CD14-positive monocyte (primary cell): Measurements from ENCODE around the gene MAGEC3. TPM values are rescaled to one million over a fixed set of nuclear protein-coding genes. Genes with fewer than 3 reads are reported as not detected.

Source experiments
- DNase-seq, 3 donors: peaks; one replicate each; pipeline ENCODE4 v3.0.0-alpha.2; 2011 to 2022
- H2AFZ ChIP-seq: 2 replicates; pipeline ENCODE4 v1.6.0; 2012; ENCODE audit warnings: mild to moderate bottlenecking, low read depth, low read length, inconsistent platforms; ENCODE audit not compliant: insufficient read depth, poor library complexity, severe bottlenecking
- H3K27ac ChIP-seq, 2 donors: 1 replicate in 1 of 2; 2 replicates in 1 of 2; pipeline ENCODE4 v1.5.1; 2012 to 2013; ENCODE audit warnings: low read length in 2 of 2, control low read depth in 1 of 2, inconsistent platforms in 1 of 2, low read depth in 1 of 2, mild to moderate bottlenecking in 1 of 2
- H3K27me3 ChIP-seq, 2 donors: one replicate each; pipeline versions ENCODE4 v1.6.0 to v1.6.1; 2011 to 2013; ENCODE audit warnings: low read length in 2 of 2; ENCODE audit not compliant: control insufficient read depth in 2 of 2, insufficient read depth in 2 of 2
- H3K36me3 ChIP-seq, 2 donors: replicated peaks in 1 of 2; 1 replicate in 1 of 2; 2 replicates in 1 of 2; pipeline versions ENCODE4 v1.5.1 to v1.6.1; 2012 to 2013; ENCODE audit warnings: low read length in 2 of 2, control low read depth in 1 of 2, inconsistent platforms in 1 of 2, mild to moderate bottlenecking in 1 of 2; ENCODE audit not compliant: insufficient read depth in 2 of 2, control insufficient read depth in 1 of 2
- H3K4me1 ChIP-seq, 2 donors: 1 replicate in 1 of 2; 2 replicates in 1 of 2; pipeline versions ENCODE4 v1.5.1 to v1.6.1; 2012 to 2013; ENCODE audit warnings: low read length in 2 of 2, control low read depth in 1 of 2, inconsistent platforms in 1 of 2, mild to moderate bottlenecking in 1 of 2, moderate library complexity in 1 of 2; ENCODE audit not compliant: insufficient read depth in 2 of 2, control insufficient read depth in 1 of 2
- H3K4me2 ChIP-seq: replicated peaks from 2 replicates; pipeline ENCODE3; 2012; ENCODE audit warnings: low read length, moderate library complexity, mild to moderate bottlenecking; ENCODE audit not compliant: poor library complexity, severe bottlenecking; ENCODE audit errors: extremely low read depth
- H3K4me3 ChIP-seq, 3 experiments: fragments of 200-600 bp in 1 of 3; sonication (generic) in 1 of 3; replicated peaks in 1 of 3; 1 replicate in 2 of 3; 2 replicates in 1 of 3; pipeline ENCODE4 v1.5.1; 2011 to 2013; ENCODE audit warnings: low read length in 3 of 3, mild to moderate bottlenecking in 3 of 3, control low read depth in 2 of 3, low read depth in 2 of 3, inconsistent platforms in 1 of 3, moderate library complexity in 1 of 3
- H3K79me2 ChIP-seq: 2 replicates; pipeline ENCODE4 v1.6.0; 2012; ENCODE audit warnings: mild to moderate bottlenecking, control low read depth, inconsistent platforms, low read length, moderate library complexity; ENCODE audit not compliant: insufficient read depth
- H3K9ac ChIP-seq: 2 replicates; pipeline ENCODE4 v1.6.0; 2017; ENCODE audit warnings: low read length, mild to moderate bottlenecking; ENCODE audit not compliant: insufficient read depth, poor library complexity, severe bottlenecking
- H3K9me3 ChIP-seq, 2 donors: replicated peaks in 1 of 2; 1 replicate in 1 of 2; 2 replicates in 1 of 2; pipeline versions ENCODE4 v1.5.1 to v1.6.1; 2012 to 2013; ENCODE audit warnings: low read length in 2 of 2, control low read depth in 1 of 2; ENCODE audit not compliant: control insufficient read depth in 1 of 2, insufficient read depth in 1 of 2
- H4K20me1 ChIP-seq: 2 replicates; pipeline ENCODE4 v1.6.0; 2012; ENCODE audit warnings: mild to moderate bottlenecking, low read length, control low read depth, moderate library complexity; ENCODE audit not compliant: insufficient read depth
- H3K27ac Mint-ChIP-seq, 7 donors: one replicate each; pipeline ENCODE4 v1.8.0; 2020; ENCODE audit warnings: mild to moderate bottlenecking in 7 of 7, mixed read lengths in 7 of 7, moderate library complexity in 6 of 7, inconsistent platforms in 2 of 7
- H3K27me3 Mint-ChIP-seq, 3 donors: one replicate each; pipeline ENCODE4 v1.8.0; 2021 to 2022; ENCODE audit warnings: low read depth in 3 of 3, mild to moderate bottlenecking in 3 of 3, mixed read lengths in 3 of 3, moderate library complexity in 3 of 3, inconsistent platforms in 1 of 3
- H3K36me3 Mint-ChIP-seq, 2 donors: one replicate each; pipeline ENCODE4 v1.8.0; 2020; ENCODE audit warnings: mixed read lengths in 2 of 2, inconsistent platforms in 1 of 2, mild to moderate bottlenecking in 1 of 2
- H3K4me1 Mint-ChIP-seq: one replicate; pipeline ENCODE4 v1.8.0; 2020; ENCODE audit warnings: mild to moderate bottlenecking, mixed read lengths
- H3K4me3 Mint-ChIP-seq, 2 donors: one replicate each; pipeline ENCODE4 v1.8.0; 2020; ENCODE audit warnings: mild to moderate bottlenecking in 2 of 2, mixed read lengths in 2 of 2, moderate library complexity in 1 of 2
- H3K9me3 Mint-ChIP-seq, 7 donors: one replicate each; pipeline ENCODE4 v1.8.0; 2020 to 2022; ENCODE audit warnings: mixed read lengths in 7 of 7, mild to moderate bottlenecking in 6 of 7, moderate library complexity in 6 of 7, inconsistent platforms in 2 of 7
- WGBS: methylation state at CpG from one replicate; pipeline ENCODE4 v1.1.5; 2013; ENCODE audit warnings: missing lambda C conversion rate; ENCODE audit not compliant: insufficient coverage; 5-methylcytosine and 5-hydroxymethylcytosine counted together
- intact Hi-C, 2 donors: fragments of 100-400 bp; cut with micrococcal nuclease; formaldehyde crosslinking; loops; one replicate each; pipeline versions ENCODE4 v1.15.0 to v1.15.1; 2023
- polyA plus RNA-seq, 3 donors: library from polyadenylated mRNA; depleted of rRNA in 1 of 3; unstranded in 2 of 3; stranded (reverse) in 1 of 3; fragments of 300-500 nt in 2 of 3; fragments of >200 nt in 1 of 3; fragmentation: Illumina TruSeq in 2 of 3; gene quantifications; 1 replicate in 2 of 3; 2 replicates in 1 of 3; pipeline ENCODE4 v1.2.3, GENCODE V29; 2012 to 2021
- TF ChIP-seq, protein P1 (sequence below): fragments of 200-600 bp; IDR thresholded peaks from one replicate; pipeline ENCODE4 v1.8.0; 2022; ENCODE audit warnings: antibody characterized with exemption, mild to moderate bottlenecking

The MAGEC3 gene
- polyA plus RNA-seq, 3 donors, result not detected

DNA sequence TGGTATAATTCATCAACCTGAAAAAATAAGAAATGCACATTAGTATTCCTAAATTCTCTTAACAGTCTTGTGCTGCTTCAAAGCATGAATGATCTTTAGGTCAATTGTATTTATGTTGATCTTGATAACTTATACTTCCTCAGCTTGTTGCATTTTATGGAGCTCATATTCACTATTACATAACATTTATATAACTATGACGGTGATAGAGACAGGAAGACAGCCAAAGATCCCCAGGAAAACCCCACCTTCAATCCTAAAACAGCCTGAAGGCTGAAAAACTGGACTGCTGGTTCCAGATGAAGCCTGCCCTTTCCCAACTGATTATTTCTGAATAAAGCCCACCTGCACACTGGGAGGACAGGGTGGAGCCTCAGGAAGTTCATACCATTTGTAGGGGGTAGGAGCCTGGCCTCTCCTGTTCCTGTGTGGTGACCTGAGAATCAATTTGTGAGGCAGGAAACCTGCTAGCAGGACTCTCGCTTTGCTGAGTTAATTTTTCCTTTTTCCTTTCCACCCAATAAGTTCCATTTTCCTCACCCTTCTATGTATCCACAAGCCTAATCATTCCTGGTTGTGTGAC, 96.0 kb downstream of the MAGEC3 start:
- Histone ChIP-seq H3K4me3 (no peak overlapping the region), H2AFZ (no peak overlapping the region), H3K4me1 (no peaks in the 10 kb centered on the region), H3K9ac (no peak overlapping the region), H3K27me3 (no peaks in the 10 kb centered on the region), H3K9me3 (peaks cover 4% of the 10 kb centered on the region in 2 donors), H3K36me3 (no peaks in the 10 kb centered on the region), H3K4me2 (no peak overlapping the region), H3K79me2 (no peaks in the 10 kb centered on the region), H3K27ac (no peak overlapping the region), H4K20me1 (no peaks in the 10 kb centered on the region)
- Mint-ChIP-seq H3K4me3 (no peak overlapping the region), H3K9me3 (peaks cover 0 to 13% (median 2%) of the 10 kb centered on the region in 7 donors), H3K36me3 (no peaks in the 10 kb centered on the region), H3K27ac (no peak overlapping the region), H3K27me3 (no peaks in the 10 kb centered on the region), H3K4me1 (no peaks in the 10 kb centered on the region)
- WGBS, result no CpG with 5 or more reads among the region's 2 CpGs
- intact Hi-C loops, result no loop called here
- TF ChIP-seq, protein P1, sequence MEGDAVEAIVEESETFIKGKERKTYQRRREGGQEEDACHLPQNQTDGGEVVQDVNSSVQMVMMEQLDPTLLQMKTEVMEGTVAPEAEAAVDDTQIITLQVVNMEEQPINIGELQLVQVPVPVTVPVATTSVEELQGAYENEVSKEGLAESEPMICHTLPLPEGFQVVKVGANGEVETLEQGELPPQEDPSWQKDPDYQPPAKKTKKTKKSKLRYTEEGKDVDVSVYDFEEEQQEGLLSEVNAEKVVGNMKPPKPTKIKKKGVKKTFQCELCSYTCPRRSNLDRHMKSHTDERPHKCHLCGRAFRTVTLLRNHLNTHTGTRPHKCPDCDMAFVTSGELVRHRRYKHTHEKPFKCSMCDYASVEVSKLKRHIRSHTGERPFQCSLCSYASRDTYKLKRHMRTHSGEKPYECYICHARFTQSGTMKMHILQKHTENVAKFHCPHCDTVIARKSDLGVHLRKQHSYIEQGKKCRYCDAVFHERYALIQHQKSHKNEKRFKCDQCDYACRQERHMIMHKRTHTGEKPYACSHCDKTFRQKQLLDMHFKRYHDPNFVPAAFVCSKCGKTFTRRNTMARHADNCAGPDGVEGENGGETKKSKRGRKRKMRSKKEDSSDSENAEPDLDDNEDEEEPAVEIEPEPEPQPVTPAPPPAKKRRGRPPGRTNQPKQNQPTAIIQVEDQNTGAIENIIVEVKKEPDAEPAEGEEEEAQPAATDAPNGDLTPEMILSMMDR, result no peak
- DNase-seq, result no peak

DNA sequence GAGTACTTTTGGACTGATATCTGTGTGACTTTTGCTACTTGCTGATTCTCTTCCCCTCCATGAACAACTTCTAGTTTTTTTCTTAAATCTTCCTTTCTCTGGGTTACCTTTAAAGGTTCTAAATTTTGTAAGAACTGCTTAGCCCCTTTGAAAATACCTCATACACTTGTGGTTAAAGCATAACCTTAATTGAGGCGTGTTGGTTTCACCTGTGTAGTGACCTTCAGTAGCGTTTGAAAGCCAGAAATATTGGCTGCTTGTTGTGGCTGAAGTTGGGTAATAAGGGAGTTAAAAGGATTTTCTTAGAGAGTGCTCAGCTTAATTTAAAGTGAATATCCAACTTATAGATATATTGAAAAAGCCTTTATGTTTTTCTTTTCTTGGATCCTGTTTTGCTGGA, 97.5 kb downstream of the MAGEC3 start:
- Histone ChIP-seq H3K4me2 (no peak overlapping the region), H3K4me3 (no peak overlapping the region), H3K4me1 (no peaks in the 10 kb centered on the region), H3K9me3 (peaks cover 4% of the 10 kb centered on the region in 2 donors), H4K20me1 (no peaks in the 10 kb centered on the region), H3K9ac (no peak overlapping the region), H3K27ac (no peak overlapping the region), H2AFZ (no peak overlapping the region), H3K36me3 (no peaks in the 10 kb centered on the region), H3K79me2 (no peaks in the 10 kb centered on the region), H3K27me3 (no peaks in the 10 kb centered on the region)
- Mint-ChIP-seq H3K9me3 (peaks cover 0 to 13% (median 0%) of the 10 kb centered on the region in 7 donors), H3K4me3 (no peak overlapping the region), H3K27ac (no peak overlapping the region), H3K4me1 (no peaks in the 10 kb centered on the region), H3K36me3 (no peaks in the 10 kb centered on the region), H3K27me3 (peaks cover 0 to under 1% (median 0%) of the 10 kb centered on the region in 3 donors)
- intact Hi-C loops, result no loop called here
- WGBS, result no CpG with 5 or more reads among the region's 2 CpGs
- TF ChIP-seq, protein P1, result no peak
- no peak for DNase-seq
